Measurements from ENCODE around the gene C1QTNF7.

GRCh38 chr4:15417233-15417660 is 10.6 kb upstream of the C1QTNF7 start:
- TF ChIP-seq CTCF (conservative IDR thresholded peaks at IDR 0.05; ENCODE audit: low read length) (no peak), EZH2phosphoT487 (IDR thresholded peaks at IDR 0.05; ENCODE audit: borderline replicate concordance, low read depth, low read length) (no peak)
